ENCODE data around the gene NCS1.

NCS1 gene

DNA sequence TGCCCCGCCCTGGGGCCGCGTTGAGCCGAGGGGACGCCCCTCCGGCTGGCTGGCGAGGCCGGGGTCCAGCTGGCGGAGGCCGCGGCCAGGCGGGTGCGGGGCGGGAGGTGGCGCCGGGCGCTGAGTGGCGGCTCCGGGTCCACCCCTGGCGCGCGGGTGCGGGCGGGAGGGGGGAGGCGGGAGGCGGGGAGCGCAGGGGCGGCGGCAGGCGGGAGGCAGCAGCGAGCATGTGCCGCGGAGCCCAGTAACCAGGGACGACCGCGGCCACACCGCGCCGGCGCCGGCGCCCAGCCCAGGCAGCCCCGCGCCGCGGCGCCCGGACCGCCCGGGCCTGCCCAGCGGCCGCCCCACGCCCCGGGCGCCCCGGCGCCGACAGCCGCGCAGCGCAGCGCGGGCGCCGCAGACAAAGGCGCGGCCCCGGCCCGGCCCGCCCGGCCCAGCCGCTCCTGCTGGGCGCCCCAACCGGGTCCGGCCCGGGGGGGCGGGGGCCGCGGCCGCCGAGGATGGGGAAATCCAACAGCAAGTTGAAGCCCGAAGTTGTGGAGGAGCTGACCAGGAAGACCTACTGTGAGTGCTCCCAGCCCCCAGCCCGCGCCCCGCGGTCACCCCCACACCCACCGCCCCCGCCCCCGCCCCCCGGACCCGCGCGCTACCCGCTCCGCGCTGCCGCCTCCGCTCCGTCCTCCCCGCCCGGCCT, at the start of gene NCS1:
TSS of gene NCS1 (plus strand) at position 244 of the 697 bp plus-strand sequence. CDS start at position 504, 260 bp downstream.
- peak; percentile 71 to 91 for DNase-seq
- Histone ChIP-seq H3K27ac (peak within 1 kb of the TSS; percentile 90 to 95), H3K36me3 (no peaks in the 10 kb centered on the region), H3K4me3 (peak within 1 kb of the TSS; percentile 65 to 94), H3K27me3 (no peaks in the 10 kb centered on the region), H3K9me3 (no peaks in the 10 kb centered on the region), H3K4me1 (peaks cover 0 to 49% (median 39%) of the 10 kb centered on the region in 4 donors)
- intact Hi-C loops (cut with DNase I; ENCODE audit: low total_unique reads), result loop anchor here (5.0 kb wide), 1 partner anchor 65 kb away; no protein-coding TSS in a partner anchor
- TF ChIP-seq, protein P1, sequence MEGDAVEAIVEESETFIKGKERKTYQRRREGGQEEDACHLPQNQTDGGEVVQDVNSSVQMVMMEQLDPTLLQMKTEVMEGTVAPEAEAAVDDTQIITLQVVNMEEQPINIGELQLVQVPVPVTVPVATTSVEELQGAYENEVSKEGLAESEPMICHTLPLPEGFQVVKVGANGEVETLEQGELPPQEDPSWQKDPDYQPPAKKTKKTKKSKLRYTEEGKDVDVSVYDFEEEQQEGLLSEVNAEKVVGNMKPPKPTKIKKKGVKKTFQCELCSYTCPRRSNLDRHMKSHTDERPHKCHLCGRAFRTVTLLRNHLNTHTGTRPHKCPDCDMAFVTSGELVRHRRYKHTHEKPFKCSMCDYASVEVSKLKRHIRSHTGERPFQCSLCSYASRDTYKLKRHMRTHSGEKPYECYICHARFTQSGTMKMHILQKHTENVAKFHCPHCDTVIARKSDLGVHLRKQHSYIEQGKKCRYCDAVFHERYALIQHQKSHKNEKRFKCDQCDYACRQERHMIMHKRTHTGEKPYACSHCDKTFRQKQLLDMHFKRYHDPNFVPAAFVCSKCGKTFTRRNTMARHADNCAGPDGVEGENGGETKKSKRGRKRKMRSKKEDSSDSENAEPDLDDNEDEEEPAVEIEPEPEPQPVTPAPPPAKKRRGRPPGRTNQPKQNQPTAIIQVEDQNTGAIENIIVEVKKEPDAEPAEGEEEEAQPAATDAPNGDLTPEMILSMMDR (IDR thresholded peaks at IDR 0.05), result no peak

DNA sequence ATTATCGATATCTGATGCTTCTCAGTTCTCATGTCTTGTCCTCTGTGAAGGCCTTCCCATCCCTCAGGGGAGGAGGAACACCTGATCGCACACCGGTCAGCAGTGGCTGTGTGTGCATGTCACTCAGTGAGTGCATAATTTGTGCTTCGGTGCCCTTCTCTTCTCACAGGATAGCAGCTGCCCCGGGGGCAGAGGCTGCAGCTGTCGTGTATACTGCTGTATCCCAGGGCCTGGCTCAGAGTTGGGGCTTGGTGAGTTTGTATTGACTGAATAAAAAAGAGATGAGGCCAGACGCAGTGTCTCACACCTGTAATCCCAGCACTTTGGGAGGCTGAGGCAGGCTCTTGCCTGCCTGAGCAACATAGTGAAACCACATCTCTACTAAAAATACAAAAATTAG, 49.7 kb upstream of the NCS1 start:
- Histone ChIP-seq H3K4me1 (peaks cover 0 to 19% (median 9%) of the 10 kb centered on the region in 4 donors), H3K27me3 (no peaks in the 10 kb centered on the region), H3K27ac (no peak overlapping the region), H3K9me3 (no peaks in the 10 kb centered on the region), H3K4me3 (no peak overlapping the region), H3K36me3 (peaks cover 19 to 81% (median 47%) of the 10 kb centered on the region in 3 donors)
- intact Hi-C loops (cut with DNase I; ENCODE audit: low total_unique reads), result no loop called here
- DNase-seq, result no peak
- TF ChIP-seq, protein P1 (IDR thresholded peaks at IDR 0.05), result no peak

DNA sequence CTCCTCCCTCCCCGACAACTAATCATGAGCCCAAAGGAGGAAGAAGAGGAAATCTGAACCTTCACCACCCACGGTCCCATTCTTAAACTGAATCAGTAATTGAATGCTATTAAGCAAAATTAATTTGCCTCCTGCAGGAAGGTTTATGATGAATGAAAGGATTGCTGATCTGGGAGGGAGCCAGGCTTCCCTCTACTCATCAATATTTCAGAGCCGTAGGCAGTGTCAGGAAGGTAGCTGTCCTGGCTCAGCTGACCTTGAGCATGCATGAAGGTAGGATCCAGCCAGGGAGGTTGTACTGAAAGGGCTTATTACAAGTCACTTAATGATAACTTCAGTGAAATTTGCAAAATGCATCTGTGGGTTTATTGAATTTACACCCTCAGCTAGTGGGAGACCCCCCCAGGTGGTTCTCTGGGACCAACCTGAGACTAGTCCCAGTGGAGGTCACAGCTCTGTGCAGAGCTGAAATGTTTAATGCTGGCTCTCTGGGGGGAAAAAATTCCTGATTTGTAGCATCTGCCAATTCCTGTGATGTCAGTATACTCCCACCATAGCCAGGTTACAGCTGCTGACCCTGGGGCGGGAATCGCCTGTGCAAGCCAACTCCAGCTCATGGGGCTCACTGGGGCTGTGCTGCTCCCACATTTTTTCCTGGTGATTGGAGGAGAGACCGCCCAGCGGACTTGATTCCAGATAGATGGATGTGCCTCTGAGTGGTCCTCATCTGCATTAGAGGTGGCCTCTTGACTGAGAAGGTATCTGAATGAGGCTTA, 47.9 kb upstream of the NCS1 start:
- H3K4me1 ChIP-seq, result peaks cover 0 to 2% (median under 1%) of the 10 kb centered on the region in 4 donors
- no peaks in the 10 kb centered on the region for H3K9me3 ChIP-seq
- no peak for DNase-seq
- intact Hi-C loops (cut with DNase I; ENCODE audit: low total_unique reads), result no loop called here
- H3K36me3 ChIP-seq, result peaks cover 34 to 90% (median 57%) of the 10 kb centered on the region in 3 donors
- TF ChIP-seq, protein P1 (IDR thresholded peaks at IDR 0.05), result no peak
- no peaks in the 10 kb centered on the region for H3K27me3 ChIP-seq
- H3K4me3 ChIP-seq, result no peak overlapping the region
- no peak overlapping the region for H3K27ac ChIP-seq

DNA sequence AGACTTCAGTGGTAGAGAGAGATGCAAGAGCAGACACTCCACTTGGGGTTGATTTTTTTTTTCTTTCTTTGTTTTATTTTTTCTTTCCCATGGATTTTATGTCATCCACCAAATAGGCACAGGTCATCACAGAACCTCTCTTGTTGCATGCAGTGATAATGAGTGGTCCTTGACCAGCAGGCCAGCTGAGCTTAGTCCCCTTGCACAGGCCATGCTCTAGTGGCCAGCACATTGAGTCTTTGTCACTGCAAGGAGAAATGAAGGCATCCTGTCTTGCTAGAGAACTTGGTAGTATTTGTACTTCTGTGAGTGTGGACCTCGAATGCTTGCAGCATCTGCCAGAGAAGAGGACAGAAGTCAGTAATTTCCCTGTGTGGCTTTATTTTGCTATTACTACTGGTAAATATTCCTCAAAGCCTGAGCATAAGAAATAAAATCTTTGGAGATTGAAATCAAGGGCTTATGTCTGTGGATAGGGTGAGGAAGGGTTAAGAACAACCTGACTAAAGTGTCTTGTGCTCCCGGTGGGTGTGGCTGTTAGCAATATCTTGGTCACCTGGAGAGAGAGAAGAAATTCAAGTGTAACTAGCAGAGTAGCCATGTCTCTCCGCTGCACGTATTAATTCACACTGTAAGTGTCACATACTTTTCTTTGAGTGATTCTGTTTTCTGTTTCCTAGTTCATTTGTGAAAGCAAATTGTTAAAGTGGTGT, 45.3 kb upstream of the NCS1 start:
- Histone ChIP-seq H3K4me1 (no peaks in the 10 kb centered on the region), H3K27me3 (no peaks in the 10 kb centered on the region), H3K27ac (no peak overlapping the region), H3K4me3 (no peak overlapping the region), H3K9me3 (no peaks in the 10 kb centered on the region), H3K36me3 (peaks cover 41 to 93% (median 69%) of the 10 kb centered on the region in 3 donors)
- TF ChIP-seq, protein P1 (IDR thresholded peaks at IDR 0.05), result no peak
- no peak for DNase-seq
- intact Hi-C loops (cut with DNase I; ENCODE audit: low total_unique reads), result no loop called here

DNA sequence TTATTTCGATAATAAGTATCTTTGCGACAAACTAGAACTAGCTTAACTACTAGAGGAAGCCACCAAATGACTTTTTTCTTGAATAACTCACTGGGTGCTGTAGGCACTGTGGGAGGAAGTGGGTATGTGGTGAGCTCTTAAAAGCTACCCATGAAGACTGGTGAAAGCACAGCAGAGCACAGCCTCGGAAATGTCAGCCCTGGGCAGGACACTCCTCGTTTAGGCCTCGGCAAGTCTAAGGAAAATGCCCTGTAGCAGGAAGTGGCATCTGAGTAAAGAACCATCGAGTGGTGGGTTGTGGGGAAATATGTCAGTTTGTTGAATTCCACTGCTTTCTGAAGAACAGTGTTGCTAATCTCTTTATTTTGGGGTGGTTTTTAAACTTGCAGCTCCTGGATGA, 44.0 kb upstream of the NCS1 start:
- intact Hi-C loops (cut with DNase I; ENCODE audit: low total_unique reads), result no loop called here
- TF ChIP-seq, protein P1 (IDR thresholded peaks at IDR 0.05), result no peak
- DNase-seq, result no peak
- no peaks in the 10 kb centered on the region for H3K27me3 ChIP-seq
- peaks cover 38 to 86% (median 70%) of the 10 kb centered on the region in 3 donors for H3K36me3 ChIP-seq
- no peaks in the 10 kb centered on the region for H3K4me1 ChIP-seq
- H3K27ac ChIP-seq, result peak overlapping the region in 1 of 2 donors; percentile 18
- no peaks in the 10 kb centered on the region for H3K9me3 ChIP-seq
- H3K4me3 ChIP-seq, result no peak overlapping the region

Data from tibial artery (tissue), 4 donors.